Left kidney (tissue), 2 donors: ENCODE data around the gene F7. TPM values are rescaled to one million over a fixed set of nuclear protein-coding genes. Genes with fewer than 3 reads are reported as not detected.

Experiments used
- DNase-seq: peaks from one replicate; pipeline ENCODE4 v3.0.0-alpha.2; 2013
- polyA plus RNA-seq: library from polyadenylated mRNA; unstranded; fragments of 120-200 nt; gene quantifications from one replicate; pipeline ENCODE4 v1.2.1, GENCODE V29; 2013; ENCODE audit not compliant: insufficient read length

Gene F7
- polyA plus RNA-seq, 1 donor, result 4.3 TPM

GRCh38 chr13:113138792-113139551, 33.4 kb downstream of the F7 start:
- no peak for DNase-seq

GRCh38 chr13:113139577-113139976, 34.0 kb downstream of the F7 start:
- DNase-seq, result no peak

- no peak for DNase-seq
Measured at GRCh38 chr13:113140677-113141600, 35.3 kb downstream of the F7 start.

- no peak for DNase-seq
Measured at GRCh38 chr13:113141601-113141970, 36.0 kb downstream of the F7 start.

- DNase-seq, result no peak
Measured at GRCh38 chr13:113142876-113143275, 37.3 kb downstream of the F7 start.

GRCh38 chr13:113143466-113144254, 38.1 kb downstream of the F7 start:
- DNase-seq, result no peak

GRCh38 chr13:113144255-113144629, 38.7 kb downstream of the F7 start:
- no peak for DNase-seq

GRCh38 chr13:113145496-113145895, 39.9 kb downstream of the F7 start:
- no peak for DNase-seq

GRCh38 chr13:113145911-113146598, 40.5 kb downstream of the F7 start:
- no peak for DNase-seq

GRCh38 chr13:113146750-113147149, 41.2 kb downstream of the F7 start:
- no peak for DNase-seq

GRCh38 chr13:113147206-113147605, 41.6 kb downstream of the F7 start:
- DNase-seq, result no peak

- DNase-seq, result no peak
Measured at GRCh38 chr13:113148407-113148806, 42.8 kb downstream of the F7 start.

- DNase-seq, result no peak
Measured at GRCh38 chr13:113148940-113149503, 43.4 kb downstream of the F7 start.

- no peak for DNase-seq
Measured at GRCh38 chr13:113149711-113150549, 44.3 kb downstream of the F7 start.

- DNase-seq, result no peak
Measured at GRCh38 chr13:113150550-113151365, 45.2 kb downstream of the F7 start.

- DNase-seq, result no peak
Measured at GRCh38 chr13:113151745-113152690, 46.4 kb downstream of the F7 start.

- DNase-seq, result no peak
Measured at GRCh38 chr13:113152691-113152983, 47.0 kb downstream of the F7 start.

- no peak for DNase-seq
Measured at GRCh38 chr13:113152984-113153809, 47.6 kb downstream of the F7 start.
